ENCODE measurements around the gene HIVEP3. TPM values are rescaled to one million over a fixed set of nuclear protein-coding genes. Genes with fewer than 3 reads are reported as not detected.
A peak's percentile ranks its signal among the peaks of the same experiment; 100 is the strongest.

The HIVEP3 gene
- total RNA-seq, 1 donor from 2014 or later: 1.2 TPM

GRCh38 chr1:41784531-41785274, 134.0 kb downstream of the HIVEP3 start:
- Mint-ChIP-seq H3K27ac (ENCODE audit: unreplicated experiment) (no peak overlapping the region), H3K4me1 (peaks cover 19% of the 10 kb centered on the region), H3K4me3 (no peak overlapping the region), H3K36me3 (ENCODE audit: low read depth) (no peaks in the 10 kb centered on the region), H3K9me3 (no peaks in the 10 kb centered on the region), H3K27me3 (ENCODE audit: low read depth) (peaks cover 6% of the 10 kb centered on the region)
- TF ChIP-seq CTCF (conservative IDR thresholded peaks at IDR 0.05): no peak
- no peak for DNase-seq (ENCODE audit: low read depth, low spot score)

- no peak for DNase-seq (ENCODE audit: low read depth, low spot score)
- Mint-ChIP-seq H3K27ac (ENCODE audit: unreplicated experiment) (peak overlapping the region; percentile 20), H3K36me3 (ENCODE audit: low read depth) (no peaks in the 10 kb centered on the region), H3K4me1 (peaks cover 19% of the 10 kb centered on the region), H3K4me3 (no peak overlapping the region), H3K9me3 (no peaks in the 10 kb centered on the region), H3K27me3 (ENCODE audit: low read depth) (peaks cover 6% of the 10 kb centered on the region)
- TF ChIP-seq CTCF (conservative IDR thresholded peaks at IDR 0.05): no peak
Measured at GRCh38 chr1:41783189-41783639, 135.5 kb downstream of the HIVEP3 start.

- peaks cover 6% of the 10 kb centered on the region for H3K27me3 Mint-ChIP-seq (ENCODE audit: low read depth)
- TF ChIP-seq CTCF (conservative IDR thresholded peaks at IDR 0.05): no peak
- H3K27ac Mint-ChIP-seq (ENCODE audit: unreplicated experiment): no peak overlapping the region
- H3K4me1 Mint-ChIP-seq: peaks cover 19% of the 10 kb centered on the region
- no peak overlapping the region for H3K4me3 Mint-ChIP-seq
- no peaks in the 10 kb centered on the region for H3K9me3 Mint-ChIP-seq
- no peaks in the 10 kb centered on the region for H3K36me3 Mint-ChIP-seq (ENCODE audit: low read depth)
- no peak for DNase-seq (ENCODE audit: low read depth, low spot score)
Measured at GRCh38 chr1:41780916-41781315, 137.8 kb downstream of the HIVEP3 start.

DNA sequence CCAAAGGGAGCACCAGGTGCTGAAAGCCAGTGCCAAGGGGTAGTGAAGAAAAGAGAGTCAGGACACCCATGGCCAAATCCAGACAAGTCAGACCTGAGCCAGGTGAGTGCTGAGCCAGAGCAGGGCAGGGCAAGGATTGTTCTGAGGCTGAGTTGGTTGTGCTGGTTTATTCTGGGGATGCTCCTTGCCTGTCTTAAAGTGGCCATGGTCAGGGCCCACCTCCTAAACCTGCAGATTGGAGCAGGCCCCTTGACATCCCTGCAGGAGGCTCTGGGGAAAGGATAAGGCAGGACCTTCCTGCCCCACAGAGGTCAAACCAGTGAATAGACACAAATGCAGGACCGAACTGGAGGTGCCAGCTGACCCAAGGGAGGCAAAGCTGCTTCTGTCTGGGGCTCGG, 138.4 kb downstream of the HIVEP3 start:
- H3K4me3 Mint-ChIP-seq: no peak overlapping the region
- H3K9me3 Mint-ChIP-seq: no peaks in the 10 kb centered on the region
- H3K36me3 Mint-ChIP-seq (ENCODE audit: low read depth): no peaks in the 10 kb centered on the region
- no peak for DNase-seq (ENCODE audit: low read depth, low spot score)
- no peak overlapping the region for H3K27ac Mint-ChIP-seq (ENCODE audit: unreplicated experiment)
- TF ChIP-seq CTCF (conservative IDR thresholded peaks at IDR 0.05): no peak
- peaks cover 22% of the 10 kb centered on the region for H3K4me1 Mint-ChIP-seq
- H3K27me3 Mint-ChIP-seq (ENCODE audit: low read depth): peaks cover 6% of the 10 kb centered on the region

- DNase-seq (ENCODE audit: low read depth, low spot score): no peak
- Mint-ChIP-seq H3K27ac (ENCODE audit: unreplicated experiment) (no peak overlapping the region), H3K9me3 (no peaks in the 10 kb centered on the region), H3K4me1 (peaks cover 22% of the 10 kb centered on the region), H3K4me3 (no peak overlapping the region), H3K27me3 (ENCODE audit: low read depth) (peaks cover 6% of the 10 kb centered on the region), H3K36me3 (ENCODE audit: low read depth) (no peaks in the 10 kb centered on the region)
- TF ChIP-seq CTCF (conservative IDR thresholded peaks at IDR 0.05): no peak
Measured at GRCh38 chr1:41779360-41779759, 139.4 kb downstream of the HIVEP3 start.

All from neural crest cell (in vitro differentiated cells).